GM18909 (cell line): Measurements from ENCODE around the gene ATG9A.

Experiments used
- ATAC-seq: cut with Tn5 transposase; IDR thresholded peaks from one replicate; pipeline ENCODE4 v1.9.1; 2021; ENCODE audit warnings: mild to moderate bottlenecking; ENCODE audit not compliant: unreplicated experiment, poor library complexity

ATG9A gene

GRCh38 chr2:219228041-219228910 lies 1.2 kb downstream of the ATG9A start:
- no peak for ATAC-seq

- no peak for ATAC-seq
Measured at GRCh38 chr2:219225350-219225749, 4.1 kb downstream of the ATG9A start.

DNA sequence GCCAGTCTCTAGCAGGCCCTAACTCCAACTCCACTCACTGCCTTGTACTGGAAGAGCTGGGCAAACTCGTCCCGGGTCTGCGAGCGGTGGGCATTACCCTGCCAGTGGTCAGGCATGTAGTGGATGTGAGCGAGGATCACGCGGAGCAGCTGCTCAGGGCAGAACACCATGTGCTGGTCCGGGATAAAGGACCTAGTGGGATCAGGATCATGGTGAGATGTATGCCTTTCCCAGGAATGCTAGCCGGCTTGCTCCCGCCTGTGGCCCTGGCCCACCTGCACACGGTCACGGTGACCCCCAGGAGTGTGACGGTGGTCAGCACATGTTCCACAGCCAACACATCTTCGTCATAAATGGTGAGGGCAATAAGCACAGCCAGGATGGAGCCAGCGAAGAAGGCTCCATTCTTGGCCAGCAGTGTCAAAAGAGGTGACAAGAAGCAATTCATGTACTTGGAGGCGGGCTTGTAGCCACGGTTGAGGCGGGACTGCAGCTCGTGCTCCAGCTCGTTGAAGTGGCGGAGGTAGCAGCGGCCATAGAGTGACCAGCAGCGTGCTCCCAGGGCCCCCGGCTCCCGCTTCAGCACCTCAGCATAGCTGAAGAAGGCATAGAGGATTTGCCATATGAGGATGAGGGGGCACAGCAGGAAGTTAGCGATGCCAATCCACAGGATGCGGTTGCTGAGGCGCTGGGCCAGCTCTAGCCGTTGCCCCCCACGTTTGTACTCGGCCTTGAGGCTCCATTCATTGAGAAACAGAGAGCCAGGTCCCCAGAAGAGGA lies 5.4 kb downstream of the ATG9A start:
- ATAC-seq, result no peak

DNA sequence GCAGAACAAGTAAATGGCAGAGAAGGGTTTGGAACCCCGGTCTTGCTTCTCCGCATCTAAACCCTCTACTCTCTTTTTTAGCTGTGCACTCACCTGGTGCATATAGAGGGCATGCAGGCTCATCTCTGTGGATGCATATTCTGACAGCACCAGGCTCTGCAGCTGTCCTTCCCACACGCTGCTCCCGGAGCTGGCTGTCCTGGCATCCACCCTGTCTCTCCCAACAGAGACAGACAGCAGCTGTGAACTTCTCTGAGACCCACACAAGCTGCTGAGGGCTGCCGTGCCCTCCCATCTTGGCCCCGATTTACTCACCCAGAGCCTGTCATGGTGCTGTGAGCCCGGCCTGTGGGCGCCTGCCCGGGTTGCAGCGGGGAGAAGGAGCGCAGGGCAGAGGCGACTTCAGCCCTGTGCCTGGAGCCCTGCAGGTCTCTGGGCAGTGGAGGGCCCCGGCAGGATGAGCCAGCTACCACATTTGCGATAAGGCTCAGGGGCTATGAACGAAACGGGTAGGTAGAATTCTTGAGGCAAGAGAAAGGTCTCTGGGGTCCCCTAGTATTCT lies 7.4 kb downstream of the ATG9A start:
- no peak for ATAC-seq

- no peak for ATAC-seq
Measured at GRCh38 chr2:219220652-219221402, 8.6 kb downstream of the ATG9A start.

DNA sequence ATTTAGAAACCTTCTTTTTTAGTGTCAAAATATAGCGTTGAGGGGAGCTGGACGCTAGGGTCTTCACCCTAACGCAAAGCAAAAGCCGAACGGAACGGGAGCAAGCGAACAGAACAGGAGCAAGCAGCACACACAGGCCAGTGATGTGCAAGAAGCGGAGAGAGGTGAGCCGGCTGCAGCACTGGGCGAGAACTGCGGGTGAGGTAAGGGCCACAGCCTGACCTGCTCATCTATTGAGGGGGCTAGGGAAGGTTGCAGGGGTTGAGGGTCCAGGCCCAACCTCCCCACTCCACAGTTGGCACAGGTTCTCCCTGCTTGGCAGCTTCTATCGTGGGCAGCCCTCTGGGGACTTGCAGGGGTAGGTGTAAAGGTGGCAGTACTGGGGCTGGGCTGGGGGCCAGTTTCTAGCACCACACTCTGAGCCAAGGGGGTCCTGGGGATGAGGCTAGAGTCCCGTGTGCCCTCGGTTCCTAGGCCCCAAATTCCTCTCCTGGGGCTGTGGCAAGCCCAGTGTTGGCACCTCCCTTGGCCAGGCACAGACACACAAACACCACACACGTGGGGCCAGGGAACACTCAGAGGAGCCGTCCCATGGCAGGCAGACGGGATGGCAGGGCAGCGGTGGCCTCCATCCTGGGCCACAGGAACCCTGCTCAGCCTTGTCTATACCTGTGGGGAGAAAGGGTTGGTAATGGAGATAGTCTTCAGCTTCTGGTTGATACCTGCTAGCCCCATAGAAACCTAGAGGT lies 9.5 kb downstream of the ATG9A start:
- ATAC-seq, result no peak

DNA sequence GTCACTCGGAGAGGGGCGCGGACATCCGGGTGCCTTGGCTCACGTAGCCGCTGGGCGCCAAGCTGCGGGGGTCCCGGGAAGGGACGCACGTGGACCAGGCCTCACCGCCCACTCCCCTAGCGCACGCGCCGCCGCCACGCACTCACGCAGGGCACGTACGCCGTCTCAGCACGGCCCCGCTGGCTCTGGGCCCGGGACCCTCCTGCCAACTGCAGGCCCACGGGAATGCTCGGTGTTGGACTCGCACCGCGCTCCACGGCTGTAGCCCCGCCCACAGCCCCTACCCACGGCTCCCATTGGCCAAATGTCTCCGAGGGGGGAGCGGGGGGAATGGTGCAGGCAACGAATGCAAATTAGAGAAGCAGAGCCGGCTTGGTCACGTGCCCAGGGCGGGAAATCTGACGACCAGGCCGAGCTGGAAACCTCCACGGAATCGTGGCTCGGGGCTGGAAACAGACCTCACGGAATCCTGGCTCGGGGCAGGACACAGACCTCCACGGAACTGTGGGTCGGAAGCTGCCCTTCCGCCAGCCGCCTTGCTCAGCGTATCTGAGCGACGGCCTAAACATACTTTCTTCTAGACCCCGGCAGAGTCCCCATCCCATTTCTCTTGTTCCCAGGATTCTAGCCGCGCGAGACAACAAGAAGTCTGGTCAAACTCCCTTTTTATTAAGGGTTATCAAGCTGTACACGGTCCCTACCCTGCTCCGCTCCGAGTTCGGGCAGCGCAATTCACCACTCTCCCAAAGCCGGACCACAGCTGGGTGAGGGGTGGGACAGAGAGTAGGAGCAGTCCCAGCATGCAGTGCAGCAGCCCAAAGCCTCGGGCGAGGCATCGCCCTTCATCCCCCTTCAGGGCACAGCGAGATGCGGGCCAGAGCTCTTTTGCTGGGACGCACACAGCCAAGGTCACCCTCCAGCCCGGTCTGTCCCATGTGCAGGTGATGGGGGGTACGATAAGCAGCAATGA lies 10.4 kb downstream of the ATG9A start, which contains the start of gene ABCB6:
ABCB6 (minus strand) TSS at position 227 of the 970 bp plus-strand sequence. CDS start 285 bp downstream, outside the sequence.
- peak; percentile 81 for ATAC-seq

GRCh38 chr2:219218217-219218731 lies 11.2 kb downstream of the ATG9A start:
- ATAC-seq, result peak; percentile 22

DNA sequence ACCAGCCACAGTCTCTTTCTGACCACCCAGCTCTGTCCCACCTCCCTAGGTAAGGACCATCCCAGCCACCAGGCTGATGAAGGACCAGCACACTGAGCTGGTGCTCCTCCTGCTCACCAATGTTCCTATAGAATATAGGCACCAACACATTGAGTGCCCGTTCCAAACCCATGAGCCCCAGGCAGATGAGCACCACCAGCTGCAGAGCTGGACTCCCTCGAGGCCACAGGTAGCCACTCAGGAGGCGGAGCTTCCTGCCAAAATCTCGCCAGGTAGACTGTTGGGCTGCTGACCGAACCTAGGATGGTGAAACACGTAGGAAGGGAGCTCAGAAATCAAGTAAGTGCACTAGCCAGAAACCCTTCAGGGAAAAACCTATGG lies 12.9 kb downstream of the ATG9A start:
- no peak for ATAC-seq

GRCh38 chr2:219215871-219216534 lies 13.4 kb downstream of the ATG9A start:
- no peak for ATAC-seq

DNA sequence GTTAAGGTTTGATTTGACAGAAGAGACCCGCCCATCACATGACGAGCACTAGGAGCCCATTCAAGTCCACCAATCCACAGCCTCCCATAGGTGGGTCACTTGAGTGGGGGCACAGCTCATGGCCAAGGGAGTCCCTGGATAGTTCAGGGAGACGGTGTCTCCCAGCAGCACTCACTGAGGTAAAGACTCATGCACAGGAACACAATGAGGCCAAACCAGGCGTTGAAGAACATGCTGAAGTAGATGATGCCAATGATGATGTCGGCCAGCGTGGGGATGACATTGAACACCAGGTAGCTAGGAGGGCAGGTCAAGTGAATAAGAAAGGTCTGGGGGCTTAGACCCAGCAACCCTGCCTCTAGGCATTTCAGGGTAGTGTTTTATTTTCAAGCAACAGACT lies 14.7 kb downstream of the ATG9A start:
- no peak for ATAC-seq

DNA sequence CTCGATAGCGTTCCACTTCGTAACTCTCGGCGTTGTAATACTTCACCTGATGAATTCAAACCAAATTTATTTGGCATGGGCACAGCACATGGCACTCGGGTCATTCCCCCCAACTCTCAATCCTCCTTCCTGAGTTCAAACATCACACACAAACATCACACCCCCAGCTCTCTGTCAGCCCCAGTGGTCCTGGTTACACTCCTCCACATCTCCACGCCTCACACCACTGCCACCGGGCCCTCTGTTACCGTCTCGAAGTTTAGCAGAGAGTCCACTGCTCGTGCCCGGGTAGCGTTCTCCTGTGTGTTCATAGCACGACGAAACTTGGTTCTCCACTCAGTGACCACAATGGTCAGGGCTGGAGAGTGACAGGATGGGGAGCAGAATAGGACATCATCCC lies 15.3 kb downstream of the ATG9A start:
- no peak for ATAC-seq

DNA sequence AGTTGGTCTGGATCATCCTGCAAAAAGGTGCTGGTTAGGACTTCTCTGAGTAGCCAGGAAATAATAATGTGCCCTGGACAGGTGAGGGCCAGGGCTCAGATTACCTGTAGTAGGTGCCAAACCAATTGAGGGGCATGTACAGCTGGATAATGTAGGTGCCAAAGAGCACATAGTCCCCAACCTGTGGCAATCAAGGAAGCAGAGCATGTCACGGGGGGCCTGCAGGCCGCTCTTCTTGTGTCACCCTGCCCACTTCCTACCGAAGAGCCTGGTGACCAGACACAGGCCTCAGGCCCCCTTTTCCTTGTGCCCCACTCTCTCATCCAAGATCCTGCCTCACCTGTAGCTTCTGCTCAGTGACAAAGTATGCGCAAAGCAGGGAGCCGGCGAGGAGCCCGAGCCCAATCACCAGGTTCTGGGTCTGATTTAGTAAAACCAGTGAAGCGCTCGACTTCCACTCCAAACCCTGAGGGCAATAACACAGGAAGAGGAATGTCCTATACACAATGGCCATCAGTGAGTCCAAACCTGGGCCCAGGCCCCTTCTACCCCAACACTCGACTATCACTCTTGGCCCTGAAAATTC lies 15.9 kb downstream of the ATG9A start:
- no peak for ATAC-seq

GRCh38 chr2:219213026-219213415 lies 16.4 kb downstream of the ATG9A start:
- no peak for ATAC-seq

DNA sequence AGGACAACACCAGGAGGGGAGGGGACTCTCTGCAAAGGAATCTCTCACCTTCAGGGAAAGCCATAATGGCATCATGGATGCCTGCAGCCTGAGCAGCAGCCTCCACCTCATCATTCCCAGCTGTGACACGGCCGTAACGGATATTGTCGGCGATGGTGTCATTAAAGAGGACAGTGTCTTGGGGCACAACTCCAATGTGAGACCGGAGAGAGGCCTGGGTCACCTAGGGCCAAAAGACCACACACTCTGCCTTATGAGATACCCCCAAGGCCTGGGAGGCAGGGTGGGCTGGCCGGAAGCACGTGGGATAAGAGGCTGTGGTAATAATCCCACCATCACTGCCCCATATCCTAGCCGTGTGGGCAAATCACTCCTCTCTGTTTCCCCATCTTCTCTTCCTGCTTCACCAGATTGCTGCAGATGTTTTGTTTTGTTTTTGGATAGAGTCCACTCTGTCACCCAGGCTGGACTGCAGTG lies 18.5 kb downstream of the ATG9A start:
- no peak for ATAC-seq

- no peak for ATAC-seq
Measured at GRCh38 chr2:219210196-219210885, 19.1 kb downstream of the ATG9A start.
